H7 (cell line): ENCODE measurements around the gene MIEF1. TPM values are rescaled to one million over a fixed set of nuclear protein-coding genes. Genes with fewer than 3 reads are reported as not detected.
A peak's percentile ranks its signal among the peaks of the same experiment; 100 is the strongest.

Experiments
- DNase-seq: peaks from one replicate; pipeline ENCODE4 v3.0.0; 2012
- H3K27me3 ChIP-seq: 2 replicates; pipeline ENCODE4 v1.6.0; 2011; ENCODE audit warnings: mild to moderate bottlenecking, low read length; ENCODE audit not compliant: control insufficient read depth, insufficient read depth
- H3K36me3 ChIP-seq: replicated peaks from 2 replicates; pipeline ENCODE4 v1.5.1; 2011; ENCODE audit warnings: low read length; ENCODE audit not compliant: control insufficient read depth, insufficient read depth
- H3K4me3 ChIP-seq: 2 replicates; pipeline ENCODE4 v1.5.1; 2011; ENCODE audit warnings: low read depth, mild to moderate bottlenecking, control low read depth, low read length, moderate library complexity; ENCODE audit not compliant: insufficient read depth
- total RNA-seq: library from RNA; depleted of rRNA; stranded (reverse); fragments of >200 nt; shearing (Covaris generic); gene quantifications from 2 replicates; pipeline ENCODE4 v1.2.3, GENCODE V29; 2014; rRNA removed

The MIEF1 gene
- total RNA-seq = 26.4 and 28.3 TPM in 2 replicates

GRCh38 chr22:39502109-39502788 is at the start of gene MIEF1:
MIEF1 (plus strand) TSS chr22:39502290; CDS start chr22:39511295, 9,005 bp downstream.
- peak within 1 kb of the TSS; percentile 93 for H3K4me3 ChIP-seq
- H3K27me3 ChIP-seq = peaks cover 6% of the 10 kb centered on the region; the same call in 1 of the 2 replicates
- DNase-seq = peak; percentile 98
- peaks cover 10% of the 10 kb centered on the region for H3K36me3 ChIP-seq

- Histone ChIP-seq H3K36me3 (no peaks in the 10 kb centered on the region), H3K4me3 (no peak overlapping the region), H3K27me3 (peaks cover 10% of the 10 kb centered on the region)
- no peak for DNase-seq
Observed at GRCh38 chr22:39452740-39453040, 49.4 kb upstream of the MIEF1 start.

- DNase-seq = peak; percentile 77
- Histone ChIP-seq H3K36me3 (no peaks in the 10 kb centered on the region), H3K27me3 (peaks cover 20% of the 10 kb centered on the region), H3K4me3 (no peak overlapping the region)
Observed at GRCh38 chr22:39453765-39454378, 48.2 kb upstream of the MIEF1 start.

- DNase-seq = peak; percentile 76
- Histone ChIP-seq H3K4me3 (no peak overlapping the region), H3K27me3 (peaks cover 20% of the 10 kb centered on the region), H3K36me3 (no peaks in the 10 kb centered on the region)
Observed at GRCh38 chr22:39454385-39454871, 47.7 kb upstream of the MIEF1 start.

- H3K27me3 ChIP-seq = peaks cover 20% of the 10 kb centered on the region
- peak; percentile 97 for DNase-seq
- H3K4me3 ChIP-seq = peak within 1 kb of the TSS; percentile 51
- no peaks in the 10 kb centered on the region for H3K36me3 ChIP-seq
Observed at GRCh38 chr22:39456522-39457197, 45.4 kb upstream of the MIEF1 start, which contains the start of gene MGAT3. MGAT3 (plus strand) TSS chr22:39457012; CDS start chr22:39487348, 30,336 bp downstream.

- H3K4me3 ChIP-seq = peak overlapping the region; percentile 51
- peak; percentile 94 for DNase-seq
- no peaks in the 10 kb centered on the region for H3K36me3 ChIP-seq
- H3K27me3 ChIP-seq = peaks cover 20% of the 10 kb centered on the region
Observed at GRCh38 chr22:39457198-39457555, 44.9 kb upstream of the MIEF1 start.

GRCh38 chr22:39457556-39458443 is 44.3 kb upstream of the MIEF1 start:
- peak; percentile 93 for DNase-seq
- Histone ChIP-seq H3K36me3 (no peaks in the 10 kb centered on the region), H3K4me3 (peak overlapping the region; percentile 51), H3K27me3 (peaks cover 20% of the 10 kb centered on the region)

- Histone ChIP-seq H3K27me3 (peaks cover 20% of the 10 kb centered on the region), H3K4me3 (peak overlapping the region; percentile 51), H3K36me3 (no peaks in the 10 kb centered on the region)
- DNase-seq = no peak
Observed at GRCh38 chr22:39458444-39459083, 43.5 kb upstream of the MIEF1 start.

- no peak for DNase-seq
- Histone ChIP-seq H3K27me3 (peaks cover 20% of the 10 kb centered on the region), H3K4me3 (no peak overlapping the region), H3K36me3 (no peaks in the 10 kb centered on the region)
Observed at GRCh38 chr22:39459681-39460080, 42.4 kb upstream of the MIEF1 start.

- Histone ChIP-seq H3K36me3 (no peaks in the 10 kb centered on the region), H3K27me3 (peaks cover 11% of the 10 kb centered on the region), H3K4me3 (no peak overlapping the region)
- DNase-seq = peak; percentile 89
Observed at GRCh38 chr22:39462443-39463221, 39.5 kb upstream of the MIEF1 start.

- Histone ChIP-seq H3K36me3 (no peaks in the 10 kb centered on the region), H3K27me3 (peaks cover 6% of the 10 kb centered on the region), H3K4me3 (no peak overlapping the region)
- DNase-seq = no peak
Observed at GRCh38 chr22:39463277-39463676, 38.8 kb upstream of the MIEF1 start.

GRCh38 chr22:39463931-39464390 is 38.1 kb upstream of the MIEF1 start:
- no peaks in the 10 kb centered on the region for H3K36me3 ChIP-seq

More at GRCh38 chr22:39463931-39464390, 38.1 kb upstream of the MIEF1 start:
- no peak for DNase-seq
- H3K27me3 ChIP-seq = no peaks in the 10 kb centered on the region
- no peak overlapping the region for H3K4me3 ChIP-seq
